ENCODE measurements around the gene NSDHL. TPM values are rescaled to one million over a fixed set of nuclear protein-coding genes. Genes with fewer than 3 reads are reported as not detected.

Gene NSDHL
- total and polyA plus RNA-seq, 2 of the 4 experiments (the other 2 are of a cell fraction) = 22.8 to 26.0 TPM

DNA sequence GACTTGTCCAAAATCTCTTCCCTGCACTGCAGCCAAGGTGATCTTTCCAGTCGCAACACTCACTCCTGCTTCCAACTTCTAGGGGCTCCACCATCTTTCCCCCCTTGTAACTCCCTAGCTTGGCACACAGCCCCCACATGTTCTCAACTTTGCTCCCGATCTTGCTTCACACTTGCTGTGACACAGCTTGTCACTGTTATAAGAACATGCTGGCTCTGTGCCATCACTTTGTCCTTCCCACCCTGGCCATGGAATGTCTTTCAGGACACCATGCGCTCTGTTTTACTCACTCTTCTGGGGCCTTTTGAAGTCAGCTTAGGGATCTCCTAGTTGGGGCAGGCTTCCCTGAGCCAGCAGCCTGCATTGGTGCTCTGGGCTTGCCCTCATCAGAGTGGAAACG is 2.5 kb downstream of the NSDHL start:
- intact Hi-C loops (cut with micrococcal nuclease) (no loop called here), in situ Hi-C loops (cut with MboI; ENCODE audit: low sequenced_read_pairs) (no loop called here), dilution Hi-C loops (cut with HindIII; ENCODE audit: low sequenced_read_pairs, unreplicated experiment) (no loop called here)
- Histone ChIP-seq H2BK5ac (ENCODE audit: low read depth, low read length, poor library complexity, severe bottlenecking) (no peak overlapping the region), H3K36me3 (ENCODE audit: control insufficient read depth, insufficient read depth, low read length) (no peaks in the 10 kb centered on the region; the same call in 1 of the 2 replicates), H3K4me1 (ENCODE audit: control insufficient read depth, insufficient read depth, low read length) (0 out of 2 replicates have a peak, but pooled peaks cover 2% of the 10 kb centered on the region), H2BK120ac (ENCODE audit: low read depth, low read length) (no peak overlapping the region), H3K27me3 (ENCODE audit: control insufficient read depth, insufficient read depth, low read length) (no peaks in the 10 kb centered on the region), H4K8ac (ENCODE audit: low read depth in 2 of 2, low read length in 2 of 2) (no peak overlapping the region), H3K14ac (replicated peaks; ENCODE audit: low read depth, low read length) (no peak overlapping the region), H4K5ac (ENCODE audit: low read depth, low read length) (no peak overlapping the region), H2BK20ac (ENCODE audit: low read depth, low read length) (no peak overlapping the region), H3K79me1 (ENCODE audit: low read depth in 1 of 2, low read length in 2 of 2) (peaks cover 5 to 11% of the 10 kb centered on the region in 2 experiments; a peak in 2 of 4 replicates), H2AK5ac (ENCODE audit: low read depth, low read length) (no peak overlapping the region), H3K56ac (ENCODE audit: extremely low read depth, insufficient read depth, low read length) (no peak overlapping the region), H3K4me3 (ENCODE audit: insufficient read depth, low read depth, low read length) (no peak overlapping the region), H3K4me2 (ENCODE audit: low read depth, low read length) (no peak overlapping the region), H3K9me3 (ENCODE audit: control insufficient read depth, insufficient read depth, low read length) (no peaks in the 10 kb centered on the region), H2AK9ac (replicated peaks; ENCODE audit: low read depth, low read length, poor library complexity) (no peak overlapping the region), H4K91ac (ENCODE audit: insufficient read depth, low read depth, low read length) (no peak overlapping the region), H3K23ac (ENCODE audit: low read depth, low read length) (no peak overlapping the region), H3K4ac (ENCODE audit: low read depth, low read length) (no peak overlapping the region), H2BK15ac (ENCODE audit: low read depth, low read length) (no peak overlapping the region), H3K18ac (ENCODE audit: low read depth, low read length) (no peak overlapping the region), H3K9ac (ENCODE audit: low read depth, low read length) (no peak overlapping the region), H3K27ac (ENCODE audit: insufficient read depth, low read length) (no peak overlapping the region), H4K20me1 (ENCODE audit: insufficient read depth, low read length) (no peaks in the 10 kb centered on the region; the same call in 1 of the 2 replicates), H2AFZ (replicated peaks; ENCODE audit: low read length, poor library complexity) (no peak overlapping the region), H3K9me1 (ENCODE audit: insufficient read depth, low read length) (no peaks in the 10 kb centered on the region)
- no peak for ATAC-seq (ENCODE audit: low read depth)
- no peak for DNase-seq
- TF ChIP-seq POLR2A (IDR thresholded peaks at IDR 0.05; ENCODE audit: low read depth, low read length) = no peak
- TF ChIP-seq CHD1 (IDR thresholded peaks at IDR 0.05; ENCODE audit: low read depth, low read length) = no peak
- no peak for TF ChIP-seq RFX5 (IDR thresholded peaks at IDR 0.05; ENCODE audit: low read depth, low read length)
- no peak for TF ChIP-seq MAFK (IDR thresholded peaks at IDR 0.05; ENCODE audit: low read depth, low read length)
- TF ChIP-seq NFE2L2 (IDR thresholded peaks at IDR 0.05; ENCODE audit: low read depth, low read length) = no peak
- TF ChIP-seq MAZ (IDR thresholded peaks at IDR 0.05; ENCODE audit: borderline replicate concordance, low read depth, low read length) = no peak
- no peak for TF ChIP-seq FOS (IDR thresholded peaks at IDR 0.05; ENCODE audit: low read depth, low read length)
- TF ChIP-seq, protein P1, sequence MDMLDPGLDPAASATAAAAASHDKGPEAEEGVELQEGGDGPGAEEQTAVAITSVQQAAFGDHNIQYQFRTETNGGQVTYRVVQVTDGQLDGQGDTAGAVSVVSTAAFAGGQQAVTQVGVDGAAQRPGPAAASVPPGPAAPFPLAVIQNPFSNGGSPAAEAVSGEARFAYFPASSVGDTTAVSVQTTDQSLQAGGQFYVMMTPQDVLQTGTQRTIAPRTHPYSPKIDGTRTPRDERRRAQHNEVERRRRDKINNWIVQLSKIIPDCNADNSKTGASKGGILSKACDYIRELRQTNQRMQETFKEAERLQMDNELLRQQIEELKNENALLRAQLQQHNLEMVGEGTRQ (IDR thresholded peaks at IDR 0.05; ENCODE audit: low read depth, low read length) = no peak
- TF ChIP-seq SMC3 (IDR thresholded peaks at IDR 0.05; ENCODE audit: low read depth, low read length) = no peak
- TF ChIP-seq RCOR1 (IDR thresholded peaks at IDR 0.05; ENCODE audit: insufficient replicate concordance, low read length) = no peak
- TF ChIP-seq BHLHE40 (IDR thresholded peaks at IDR 0.05; ENCODE audit: low read depth, low read length) = no peak
- TF ChIP-seq CEBPB (IDR thresholded peaks at IDR 0.05; ENCODE audit: low read depth, low read length) = no peak
- no peak for TF ChIP-seq RAD21 (IDR thresholded peaks at IDR 0.05; ENCODE audit: low read length)
- TF ChIP-seq, protein P2, sequence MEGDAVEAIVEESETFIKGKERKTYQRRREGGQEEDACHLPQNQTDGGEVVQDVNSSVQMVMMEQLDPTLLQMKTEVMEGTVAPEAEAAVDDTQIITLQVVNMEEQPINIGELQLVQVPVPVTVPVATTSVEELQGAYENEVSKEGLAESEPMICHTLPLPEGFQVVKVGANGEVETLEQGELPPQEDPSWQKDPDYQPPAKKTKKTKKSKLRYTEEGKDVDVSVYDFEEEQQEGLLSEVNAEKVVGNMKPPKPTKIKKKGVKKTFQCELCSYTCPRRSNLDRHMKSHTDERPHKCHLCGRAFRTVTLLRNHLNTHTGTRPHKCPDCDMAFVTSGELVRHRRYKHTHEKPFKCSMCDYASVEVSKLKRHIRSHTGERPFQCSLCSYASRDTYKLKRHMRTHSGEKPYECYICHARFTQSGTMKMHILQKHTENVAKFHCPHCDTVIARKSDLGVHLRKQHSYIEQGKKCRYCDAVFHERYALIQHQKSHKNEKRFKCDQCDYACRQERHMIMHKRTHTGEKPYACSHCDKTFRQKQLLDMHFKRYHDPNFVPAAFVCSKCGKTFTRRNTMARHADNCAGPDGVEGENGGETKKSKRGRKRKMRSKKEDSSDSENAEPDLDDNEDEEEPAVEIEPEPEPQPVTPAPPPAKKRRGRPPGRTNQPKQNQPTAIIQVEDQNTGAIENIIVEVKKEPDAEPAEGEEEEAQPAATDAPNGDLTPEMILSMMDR (conservative IDR thresholded peaks at IDR 0.05; ENCODE audit: low read depth, low read length) = no peak
- TF ChIP-seq, protein P3, sequence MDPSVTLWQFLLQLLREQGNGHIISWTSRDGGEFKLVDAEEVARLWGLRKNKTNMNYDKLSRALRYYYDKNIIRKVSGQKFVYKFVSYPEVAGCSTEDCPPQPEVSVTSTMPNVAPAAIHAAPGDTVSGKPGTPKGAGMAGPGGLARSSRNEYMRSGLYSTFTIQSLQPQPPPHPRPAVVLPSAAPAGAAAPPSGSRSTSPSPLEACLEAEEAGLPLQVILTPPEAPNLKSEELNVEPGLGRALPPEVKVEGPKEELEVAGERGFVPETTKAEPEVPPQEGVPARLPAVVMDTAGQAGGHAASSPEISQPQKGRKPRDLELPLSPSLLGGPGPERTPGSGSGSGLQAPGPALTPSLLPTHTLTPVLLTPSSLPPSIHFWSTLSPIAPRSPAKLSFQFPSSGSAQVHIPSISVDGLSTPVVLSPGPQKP (IDR thresholded peaks at IDR 0.05; ENCODE audit: borderline replicate concordance, low read depth, low read length) = no peak
- no peak for TF ChIP-seq MXI1 (IDR thresholded peaks at IDR 0.05; ENCODE audit: borderline replicate concordance, low read depth, low read length)
- CTCF ChIA-PET = no interaction called here
- 67% methylated on average over 3 of the region's 4 CpGs; no CpG with 5 or more reads in 1 of the 2 experiments for WGBS, 2 experiments (ENCODE audit: extremely low coverage in 2 of 2, insufficient read length in 1 of 2)
- no TSS peak for BruUV-seq (replicated peaks)
- POLR2A ChIA-PET (ENCODE audit: unreplicated experiment) = no interaction called here
